HCT116 (cell line): Measurements from ENCODE around the gene PNRC2. TPM values are rescaled to one million over a fixed set of nuclear protein-coding genes. Genes with fewer than 3 reads are reported as not detected.
"Not testable (repeated sequence)": the region's sequence is repeated elsewhere in the genome, so short reads cannot be mapped to it uniquely, and the experiment has no call there.

Source experiments
- ATAC-seq: fragments of 200-7000 bp; cut with Tn5 transposase; 2 replicates; pipeline ENCODE4 v1.9.1; 2020; ENCODE audit warnings: mild to moderate bottlenecking, moderate library complexity
- BruUV-seq: library from RNA; stranded (reverse); fragments of 400-500 nt; replicated peaks from 2 replicates; lab custom pipeline; 2021; lab: Mats Ljungman, UMichigan
- CTCF ChIA-PET: fragments of 300-600 bp; sonication (Branson Sonifier 250); formaldehyde crosslinking; loops from one replicate; lab custom pipeline; 2021; ENCODE audit warnings: antibody characterized with exemption; lab: Charles Lee
- POLR2A ChIA-PET: fragments of 300-600, 350-600 bp; sonication (Branson Sonifier 250); formaldehyde crosslinking; loops from one replicate; lab custom pipeline; 2021; ENCODE audit warnings: antibody characterized with exemption; lab: Charles Lee
- RAD21 ChIA-PET, 2 experiments: fragments of 300-600 bp; sonication (Branson Sonifier 250); formaldehyde crosslinking; loops; one replicate each; lab custom pipeline; 2023; ENCODE audit warnings: low total read pairs in 2 of 2; ENCODE audit not compliant: uncharacterized antibody in 2 of 2, unreplicated experiment in 2 of 2, low non-redundant PET in 1 of 2; lab: Charles Lee
- DNase-seq: peaks from one replicate; pipeline ENCODE4 v3.0.0-alpha.2; 2010; ENCODE audit warnings: low read depth, low spot score
- H2AFZ ChIP-seq: fragments of 200-600 bp; shearing (Covaris generic), sonication (generic); 2 replicates; pipeline ENCODE4 v1.6.1; 2017; ENCODE audit warnings: low read depth, mixed run types, mixed read lengths, antibody characterized with exemption, low read length; ENCODE audit not compliant: poor library complexity, severe bottlenecking
- H3K27ac ChIP-seq: 2 replicates; pipeline ENCODE4 v1.5.1; 2012; ENCODE audit warnings: low read depth, low read length
- H3K27me3 ChIP-seq: fragments of 200-600 bp; sonication (generic); 2 replicates; pipeline ENCODE4 v1.6.1; 2016; ENCODE audit warnings: mixed run types, low read length, mixed read lengths; ENCODE audit not compliant: insufficient read depth
- H3K36me3 ChIP-seq, 2 experiments: fragments of 200-500 bp in 1 of 2; fragments of 200-600 bp in 1 of 2; sonication (Bioruptor generic) in 1 of 2; sonication (generic) in 1 of 2; 2 replicates each; pipeline versions ENCODE4 v1.5.1 to v1.6.1; 2014 to 2016; ENCODE audit warnings: low read length in 2 of 2, inconsistent platforms in 1 of 2, mixed read lengths in 1 of 2, mixed run types in 1 of 2; ENCODE audit not compliant: insufficient read depth in 2 of 2, control insufficient read depth in 1 of 2
- H3K4me1 ChIP-seq, 2 experiments: fragments of 200-600 bp in 1 of 2; sonication (generic) in 1 of 2; 2 replicates each; pipeline versions ENCODE4 v1.5.1 to v1.6.1; 2012 to 2017; ENCODE audit warnings: low read length in 2 of 2, inconsistent platforms in 1 of 2, mild to moderate bottlenecking in 1 of 2, mixed read lengths in 1 of 2, mixed run types in 1 of 2, moderate library complexity in 1 of 2; ENCODE audit not compliant: insufficient read depth in 2 of 2, control insufficient read depth in 1 of 2
- H3K4me2 ChIP-seq: fragments of 200-600 bp; sonication (generic); 2 replicates; pipeline ENCODE4 v1.6.1; 2017; ENCODE audit warnings: mixed run types, low read length, mixed read lengths
- H3K4me3 ChIP-seq, 2 experiments: fragments of 200-600 bp in 1 of 2; sonication (generic) in 1 of 2; replicated peaks in 1 of 2; 2 replicates each; pipeline ENCODE4 v1.5.1; 2011 to 2016; ENCODE audit warnings: low read length in 2 of 2, control low read depth in 1 of 2, low read depth in 1 of 2, mild to moderate bottlenecking in 1 of 2, mixed read lengths in 1 of 2, mixed run types in 1 of 2
- H3K79me2 ChIP-seq: fragments of 200-600 bp; sonication (generic); 2 replicates; pipeline ENCODE4 v1.6.1; 2017; ENCODE audit warnings: mild to moderate bottlenecking, mixed run types, low read length, moderate library complexity, mixed read lengths; ENCODE audit not compliant: insufficient read depth
- H3K9ac ChIP-seq: fragments of 200-600 bp; sonication (generic); 2 replicates; pipeline ENCODE4 v1.6.1; 2016; ENCODE audit warnings: low read length, mixed read lengths
- H3K9me2 ChIP-seq: fragments of 200-600 bp; sonication (generic), shearing (Covaris generic); 2 replicates; pipeline ENCODE4 v1.6.1; 2017; ENCODE audit warnings: mixed run types, mild to moderate bottlenecking, moderate library complexity; ENCODE audit not compliant: insufficient read depth
- H3K9me3 ChIP-seq, 2 experiments: fragments of 200-500 bp in 1 of 2; fragments of 200-600 bp in 1 of 2; sonication (Bioruptor generic) in 1 of 2; sonication (generic) in 1 of 2; 2 replicates each; pipeline ENCODE4 v1.6.1; 2014 to 2017; ENCODE audit warnings: low read length in 2 of 2, mixed read lengths in 2 of 2, inconsistent platforms in 1 of 2, low read depth in 1 of 2, mild to moderate bottlenecking in 1 of 2, mixed run types in 1 of 2, moderate library complexity in 1 of 2; ENCODE audit not compliant: control insufficient read depth in 1 of 2, insufficient read depth in 1 of 2
- H4K20me1 ChIP-seq: fragments of 200-600 bp; sonication (generic), shearing (Covaris generic); 2 replicates; pipeline ENCODE4 v1.6.1; 2017; ENCODE audit warnings: mixed run types, mild to moderate bottlenecking, moderate library complexity; ENCODE audit not compliant: insufficient read depth
- CBX3 ChIP-seq: IDR thresholded peaks from 2 replicates; pipeline ENCODE4 v1.6.1; 2012; ENCODE audit warnings: low read depth
- ELF1 ChIP-seq: IDR thresholded peaks from 2 replicates; pipeline ENCODE4 v1.6.1; 2012; ENCODE audit warnings: low read depth, borderline replicate concordance
- MAX ChIP-seq: IDR thresholded peaks from 2 replicates; pipeline ENCODE4 v1.6.1; 2012
- TCF7L2 ChIP-seq: IDR thresholded peaks from 2 replicates; pipeline ENCODE4 v1.7.0; 2011; ENCODE audit warnings: borderline replicate concordance, inconsistent platforms; ENCODE audit not compliant: insufficient read depth, insufficient read length; ENCODE audit errors: extremely low read depth
- YY1 ChIP-seq: IDR thresholded peaks from 2 replicates; pipeline ENCODE4 v1.6.1; 2011; ENCODE audit warnings: low read length, low read depth, moderate library complexity, mild to moderate bottlenecking; ENCODE audit not compliant: insufficient replicate concordance; ENCODE audit errors: extremely low read depth
- ZFX ChIP-seq: fragments of 450-650 bp; IDR thresholded peaks from 2 replicates; pipeline ENCODE4 v1.6.1; 2017
- intact Hi-C: fragments of 100-400 bp; cut with micrococcal nuclease; formaldehyde crosslinking; loops from 2 replicates; pipeline ENCODE4 v1.10.0; 2022
- total RNA-seq: library from RNA; stranded (reverse); gene quantifications from one replicate; pipeline ENCODE4 v1.2.1, GENCODE V29; 2021; ENCODE audit not compliant: unreplicated experiment
- TF ChIP-seq, protein P1 (sequence below), 3 experiments: fragments of 200-600 bp in 1 of 3; sonication (generic) in 1 of 3; IDR thresholded peaks in 2 of 3; conservative IDR thresholded peaks in 1 of 3; 2 replicates each; pipeline ENCODE4 v1.5.1; 2012 to 2017; ENCODE audit warnings: low read depth in 2 of 3, low read length in 2 of 3, antibody characterized with exemption in 1 of 3, borderline replicate concordance in 1 of 3, control low read depth in 1 of 3, mild to moderate bottlenecking in 1 of 3, mixed read lengths in 1 of 3, mixed run types in 1 of 3, moderate library complexity in 1 of 3; ENCODE audit not compliant: insufficient read depth in 1 of 3

The PNRC2 gene
- total RNA-seq, 1 experiment from 2014 or later = 92.1 TPM

DNA sequence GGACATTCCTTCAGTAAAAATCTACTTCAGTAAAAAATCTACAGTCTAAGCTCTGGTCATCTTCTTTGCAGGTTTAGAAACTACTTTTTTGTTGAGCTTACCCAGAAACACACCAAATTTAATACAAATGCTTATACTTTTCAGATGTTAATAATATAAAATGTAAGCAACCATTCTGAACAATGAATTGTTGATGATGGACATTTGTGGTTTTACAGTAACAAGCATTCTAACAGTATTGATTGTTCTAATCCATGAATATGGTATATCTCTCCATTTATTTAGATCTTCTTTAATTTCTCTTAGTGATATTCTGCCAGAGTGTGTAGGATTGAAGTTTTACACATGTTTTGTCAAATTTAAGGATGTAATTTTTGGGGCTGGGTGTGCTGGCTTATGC, 47.5 kb downstream of the PNRC2 start:
- Histone ChIP-seq H4K20me1 (no peaks in the 10 kb centered on the region), H3K79me2 (no peaks in the 10 kb centered on the region), H3K36me3 (no peaks in the 10 kb centered on the region), H3K9ac (no peak overlapping the region), H3K4me3 (no peak overlapping the region), H3K27ac (no peak overlapping the region)
- ChIA-PET CTCF (no interaction called here), POLR2A (no interaction called here)
- BruUV-seq = no TSS peak
- no peak for DNase-seq
- no peak for TF ChIP-seq TCF7L2
- no peak for TF ChIP-seq ZFX
- no peak for TF ChIP-seq MAX
- TF ChIP-seq, protein P1, sequence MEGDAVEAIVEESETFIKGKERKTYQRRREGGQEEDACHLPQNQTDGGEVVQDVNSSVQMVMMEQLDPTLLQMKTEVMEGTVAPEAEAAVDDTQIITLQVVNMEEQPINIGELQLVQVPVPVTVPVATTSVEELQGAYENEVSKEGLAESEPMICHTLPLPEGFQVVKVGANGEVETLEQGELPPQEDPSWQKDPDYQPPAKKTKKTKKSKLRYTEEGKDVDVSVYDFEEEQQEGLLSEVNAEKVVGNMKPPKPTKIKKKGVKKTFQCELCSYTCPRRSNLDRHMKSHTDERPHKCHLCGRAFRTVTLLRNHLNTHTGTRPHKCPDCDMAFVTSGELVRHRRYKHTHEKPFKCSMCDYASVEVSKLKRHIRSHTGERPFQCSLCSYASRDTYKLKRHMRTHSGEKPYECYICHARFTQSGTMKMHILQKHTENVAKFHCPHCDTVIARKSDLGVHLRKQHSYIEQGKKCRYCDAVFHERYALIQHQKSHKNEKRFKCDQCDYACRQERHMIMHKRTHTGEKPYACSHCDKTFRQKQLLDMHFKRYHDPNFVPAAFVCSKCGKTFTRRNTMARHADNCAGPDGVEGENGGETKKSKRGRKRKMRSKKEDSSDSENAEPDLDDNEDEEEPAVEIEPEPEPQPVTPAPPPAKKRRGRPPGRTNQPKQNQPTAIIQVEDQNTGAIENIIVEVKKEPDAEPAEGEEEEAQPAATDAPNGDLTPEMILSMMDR (IDR thresholded peaks at IDR 0.05 in 2 of 3, conservative IDR thresholded peaks at IDR 0.05 in 1 of 3; ENCODE audit: borderline replicate concordance in 1 of 3, insufficient read depth in 1 of 3, low read depth in 2 of 3, low read length in 2 of 3) = no peak
- TF ChIP-seq ELF1 = no peak
- TF ChIP-seq CBX3 = no peak
- TF ChIP-seq YY1 = no peak
- TF ChIP-seq, all 23 proteins: peak for 0
- no peaks in the 10 kb centered on the region for H3K27me3 ChIP-seq
- ATAC-seq = no peak
- no peak overlapping the region for H3K4me2 ChIP-seq
- RAD21 ChIA-PET = no interaction called here
- no peaks in the 10 kb centered on the region for H3K9me3 ChIP-seq
- H3K9me2 ChIP-seq = no peaks in the 10 kb centered on the region
- intact Hi-C loops = no loop called here
- no peak overlapping the region for H2AFZ ChIP-seq
- H3K4me1 ChIP-seq = peaks cover 18% of the 10 kb centered on the region in 2 experiments

GRCh38 chr1:24008574-24009184, 49.1 kb downstream of the PNRC2 start:
- H2AFZ ChIP-seq, H3K79me2 ChIP-seq, BruUV-seq, H3K9me2 ChIP-seq, H3K36me3 ChIP-seq, H3K4me3 ChIP-seq, H3K27me3 ChIP-seq, ATAC-seq, H4K20me1 ChIP-seq, CTCF ChIA-PET, H3K9me3 ChIP-seq, DNase-seq, RAD21 ChIA-PET, intact Hi-C loops, H3K9ac ChIP-seq, H3K27ac ChIP-seq: not testable (repeated sequence)
- peak overlapping the region; percentile 38; the same call in 1 of the 2 replicates for H3K4me2 ChIP-seq
- peaks cover 14 to 17% of the 10 kb centered on the region in 2 experiments for H3K4me1 ChIP-seq
- POLR2A ChIA-PET = interaction anchor here (0.5 kb wide), 1 partner anchor 16 kb away, joined by 3 read pairs; no protein-coding TSS in a partner anchor
